Measurements from ENCODE around the gene ARMC8.

DNA sequence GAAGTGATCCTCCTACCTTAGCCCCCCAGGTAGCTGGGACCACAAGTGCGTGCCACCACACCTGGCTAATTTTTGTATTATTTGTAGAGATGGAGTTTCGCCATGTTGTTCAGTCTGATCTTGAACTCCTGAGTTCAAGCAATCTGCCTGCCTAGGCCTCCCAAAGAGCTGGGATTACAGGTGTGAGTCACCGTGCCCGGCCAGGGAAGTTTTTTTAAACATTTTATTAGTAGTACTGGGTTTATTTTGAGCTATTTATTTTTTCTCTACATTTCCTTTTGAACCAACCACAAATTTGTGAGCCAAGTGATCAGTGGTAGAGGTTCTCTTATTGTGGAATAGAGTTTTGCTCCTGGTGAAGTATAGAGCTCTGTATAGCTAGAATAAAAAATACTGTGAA, 33.7 kb downstream of the ARMC8 start:
- TF ChIP-seq POLR2A (IDR thresholded peaks at IDR 0.05) = no peak
- TF ChIP-seq, protein P1, sequence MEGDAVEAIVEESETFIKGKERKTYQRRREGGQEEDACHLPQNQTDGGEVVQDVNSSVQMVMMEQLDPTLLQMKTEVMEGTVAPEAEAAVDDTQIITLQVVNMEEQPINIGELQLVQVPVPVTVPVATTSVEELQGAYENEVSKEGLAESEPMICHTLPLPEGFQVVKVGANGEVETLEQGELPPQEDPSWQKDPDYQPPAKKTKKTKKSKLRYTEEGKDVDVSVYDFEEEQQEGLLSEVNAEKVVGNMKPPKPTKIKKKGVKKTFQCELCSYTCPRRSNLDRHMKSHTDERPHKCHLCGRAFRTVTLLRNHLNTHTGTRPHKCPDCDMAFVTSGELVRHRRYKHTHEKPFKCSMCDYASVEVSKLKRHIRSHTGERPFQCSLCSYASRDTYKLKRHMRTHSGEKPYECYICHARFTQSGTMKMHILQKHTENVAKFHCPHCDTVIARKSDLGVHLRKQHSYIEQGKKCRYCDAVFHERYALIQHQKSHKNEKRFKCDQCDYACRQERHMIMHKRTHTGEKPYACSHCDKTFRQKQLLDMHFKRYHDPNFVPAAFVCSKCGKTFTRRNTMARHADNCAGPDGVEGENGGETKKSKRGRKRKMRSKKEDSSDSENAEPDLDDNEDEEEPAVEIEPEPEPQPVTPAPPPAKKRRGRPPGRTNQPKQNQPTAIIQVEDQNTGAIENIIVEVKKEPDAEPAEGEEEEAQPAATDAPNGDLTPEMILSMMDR (IDR thresholded peaks at IDR 0.05) = no peak

Data from body of pancreas (tissue), 4 donors.